H7 (cell line): ENCODE measurements around the gene TBX4. TPM values are rescaled to one million over a fixed set of nuclear protein-coding genes. Genes with fewer than 3 reads are reported as not detected.

Experiments
- DNase-seq: peaks from one replicate; pipeline ENCODE4 v3.0.0; 2012
- H3K27me3 ChIP-seq: 2 replicates; pipeline ENCODE4 v1.6.0; 2011; ENCODE audit warnings: mild to moderate bottlenecking, low read length; ENCODE audit not compliant: control insufficient read depth, insufficient read depth
- H3K36me3 ChIP-seq: replicated peaks from 2 replicates; pipeline ENCODE4 v1.5.1; 2011; ENCODE audit warnings: low read length; ENCODE audit not compliant: control insufficient read depth, insufficient read depth
- H3K4me3 ChIP-seq: 2 replicates; pipeline ENCODE4 v1.5.1; 2011; ENCODE audit warnings: low read depth, mild to moderate bottlenecking, control low read depth, low read length, moderate library complexity; ENCODE audit not compliant: insufficient read depth
- total RNA-seq: library from RNA; depleted of rRNA; stranded (reverse); fragments of >200 nt; shearing (Covaris generic); gene quantifications from 2 replicates; pipeline ENCODE4 v1.2.3, GENCODE V29; 2014

TBX4 gene
- total RNA-seq, 1 experiment from 2014 or later = not detected

- Histone ChIP-seq H3K36me3 (no peaks in the 10 kb centered on the region), H3K27me3 (no peaks in the 10 kb centered on the region), H3K4me3 (no peak overlapping the region)
- DNase-seq = peak; percentile 18
These were observed 42.3 kb downstream of the TBX4 start for GRCh38 chr17:61494325-61495160.

GRCh38 chr17:61495161-61495857, 43.1 kb downstream of the TBX4 start:
- no peaks in the 10 kb centered on the region for H3K36me3 ChIP-seq
- no peak overlapping the region for H3K4me3 ChIP-seq
- no peaks in the 10 kb centered on the region for H3K27me3 ChIP-seq
- peak; percentile 35 for DNase-seq

GRCh38 chr17:61496174-61496956, 44.1 kb downstream of the TBX4 start:
- peak; percentile 41 for DNase-seq
- no peak overlapping the region for H3K4me3 ChIP-seq
- H3K36me3 ChIP-seq = no peaks in the 10 kb centered on the region
- no peaks in the 10 kb centered on the region for H3K27me3 ChIP-seq

GRCh38 chr17:61496957-61497653, 44.9 kb downstream of the TBX4 start:
- H3K27me3 ChIP-seq = no peaks in the 10 kb centered on the region
- no peak overlapping the region for H3K4me3 ChIP-seq
- H3K36me3 ChIP-seq = no peaks in the 10 kb centered on the region
- no peak for DNase-seq

- Histone ChIP-seq H3K36me3 (no peaks in the 10 kb centered on the region), H3K27me3 (no peaks in the 10 kb centered on the region), H3K4me3 (no peak overlapping the region)
- DNase-seq = no peak
These were observed 46.1 kb downstream of the TBX4 start for GRCh38 chr17:61498042-61498994.

- Histone ChIP-seq H3K27me3 (no peaks in the 10 kb centered on the region), H3K4me3 (no peak overlapping the region), H3K36me3 (no peaks in the 10 kb centered on the region)
- DNase-seq = no peak
These were observed 47.4 kb downstream of the TBX4 start for GRCh38 chr17:61499632-61500031.

- DNase-seq = no peak
- no peaks in the 10 kb centered on the region for H3K36me3 ChIP-seq
These were observed 48.1 kb downstream of the TBX4 start for GRCh38 chr17:61500287-61500686.

GRCh38 chr17:61502292-61502691, 50.1 kb downstream of the TBX4 start:
- H3K36me3 ChIP-seq = no peaks in the 10 kb centered on the region
- no peak for DNase-seq
- H3K27me3 ChIP-seq = no peaks in the 10 kb centered on the region
- no peak overlapping the region for H3K4me3 ChIP-seq

More at GRCh38 chr17:61500287-61500686, 48.1 kb downstream of the TBX4 start:
- H3K4me3 ChIP-seq = no peak overlapping the region
- H3K27me3 ChIP-seq = no peaks in the 10 kb centered on the region

GRCh38 chr17:61503961-61504360, 51.7 kb downstream of the TBX4 start:
- DNase-seq = no peak
- H3K27me3 ChIP-seq = no peaks in the 10 kb centered on the region
- H3K4me3 ChIP-seq = no peak overlapping the region
- no peaks in the 10 kb centered on the region for H3K36me3 ChIP-seq

- Histone ChIP-seq H3K4me3 (no peak overlapping the region), H3K36me3 (no peaks in the 10 kb centered on the region), H3K27me3 (no peaks in the 10 kb centered on the region)
- DNase-seq = no peak
These were observed 52.5 kb downstream of the TBX4 start for GRCh38 chr17:61504697-61505096.

GRCh38 chr17:61505846-61506627, 53.8 kb downstream of the TBX4 start:
- DNase-seq = no peak
- H3K36me3 ChIP-seq = no peaks in the 10 kb centered on the region

GRCh38 chr17:61507383-61508066, 55.3 kb downstream of the TBX4 start:
- no peaks in the 10 kb centered on the region for H3K27me3 ChIP-seq
- H3K4me3 ChIP-seq = no peak overlapping the region
- no peak for DNase-seq
- no peaks in the 10 kb centered on the region for H3K36me3 ChIP-seq

More at GRCh38 chr17:61505846-61506627, 53.8 kb downstream of the TBX4 start:
- H3K27me3 ChIP-seq = no peaks in the 10 kb centered on the region
- no peak overlapping the region for H3K4me3 ChIP-seq
